Activated CD4-positive, CD25-positive, alpha-beta regulatory T cell treated with anti-CD3 and anti-CD28 coated beads, Interleukin-2, amount 50 U/mL, for 24 hours (primary cell): ENCODE measurements around the gene SIDT2.
"Not testable (repeated sequence)": the region's sequence is repeated elsewhere in the genome, so short reads cannot be mapped to it uniquely, and the experiment has no call there.

Source experiments
- ATAC-seq, 2 donors: fragments of 150-1000 bp; cut with Tn5 transposase; one replicate each; pipeline ENCODE4 v1.10.0; 2021; ENCODE audit warnings: mild to moderate bottlenecking in 1 of 2, moderate library complexity in 1 of 2

The SIDT2 gene

GRCh38 chr11:117172724-117173421, 5.7 kb upstream of the SIDT2 start:
- no peak for ATAC-seq

DNA sequence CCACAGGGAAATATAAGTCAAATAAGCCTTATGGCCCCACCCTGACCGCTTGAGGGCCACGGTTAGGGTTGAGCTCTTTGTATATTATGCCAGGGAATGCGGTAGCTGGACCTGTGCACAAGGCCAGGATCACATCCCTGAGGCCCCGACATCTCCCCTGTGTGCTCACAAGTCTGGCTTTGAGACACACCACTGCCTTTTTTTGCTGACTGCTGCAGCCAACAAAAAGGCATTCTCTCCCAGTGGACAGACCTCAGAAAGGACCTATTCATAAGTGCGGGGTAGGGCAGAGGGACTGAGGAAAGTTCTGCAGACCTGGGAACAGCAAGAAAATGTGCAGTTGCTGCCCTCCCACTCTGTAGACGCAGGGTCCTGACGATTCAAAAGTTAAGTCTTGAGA, 3.4 kb upstream of the SIDT2 start:
- no peak for ATAC-seq

- no peak for ATAC-seq
Observed at GRCh38 chr11:117175781-117176180, 2.8 kb upstream of the SIDT2 start.

DNA sequence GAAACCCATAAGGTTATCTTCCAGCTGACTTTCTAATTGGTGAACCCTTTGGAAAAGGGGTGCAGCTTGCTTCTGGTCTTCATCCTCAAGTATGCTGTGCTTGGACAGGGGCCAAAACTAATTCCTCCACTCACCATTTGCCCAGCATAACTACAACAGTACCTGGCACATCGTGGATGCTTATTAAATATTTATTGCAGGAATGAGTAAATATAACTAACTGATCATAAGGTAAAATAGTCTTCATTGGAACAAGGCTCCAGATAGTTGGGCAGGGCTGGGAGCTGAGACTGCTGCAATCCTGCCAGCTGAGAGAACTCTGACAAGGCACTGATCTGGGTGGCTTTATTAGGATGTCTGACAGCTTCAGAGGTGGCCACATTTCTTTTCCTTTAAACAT, 2.4 kb upstream of the SIDT2 start:
- ATAC-seq = no peak

DNA sequence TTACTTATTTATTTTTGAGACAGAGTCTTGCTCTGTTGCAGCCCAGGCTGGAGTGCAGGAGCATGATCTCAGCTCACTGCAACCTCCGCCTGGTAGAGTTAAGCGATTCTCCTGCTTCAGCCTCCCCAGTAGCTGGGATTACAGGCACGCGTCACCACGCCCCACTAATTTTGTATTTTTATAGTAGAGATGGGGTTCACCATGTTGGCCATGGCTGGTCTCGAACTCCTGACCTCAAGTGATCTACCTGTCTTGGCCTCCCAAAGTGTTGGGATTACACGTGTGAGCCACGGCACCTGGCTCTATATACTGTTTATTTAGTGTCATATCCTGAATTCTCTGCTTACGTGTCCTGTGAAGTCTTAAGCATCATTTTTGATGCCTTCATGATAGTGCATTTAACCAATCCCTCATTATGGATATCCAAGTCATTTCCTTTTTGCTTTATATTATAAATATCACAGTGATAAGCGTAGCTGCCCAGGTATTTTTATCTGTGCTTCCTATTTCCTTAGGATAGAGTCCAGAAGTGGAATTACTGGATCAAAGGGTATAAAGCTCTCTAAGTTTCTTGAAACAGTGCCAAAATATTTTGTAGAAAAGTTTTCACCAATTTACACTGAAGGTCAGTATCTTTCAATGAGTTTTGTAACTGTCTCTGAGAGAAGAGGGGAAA, 871 bp upstream of the SIDT2 start:
- ATAC-seq = no peak

DNA sequence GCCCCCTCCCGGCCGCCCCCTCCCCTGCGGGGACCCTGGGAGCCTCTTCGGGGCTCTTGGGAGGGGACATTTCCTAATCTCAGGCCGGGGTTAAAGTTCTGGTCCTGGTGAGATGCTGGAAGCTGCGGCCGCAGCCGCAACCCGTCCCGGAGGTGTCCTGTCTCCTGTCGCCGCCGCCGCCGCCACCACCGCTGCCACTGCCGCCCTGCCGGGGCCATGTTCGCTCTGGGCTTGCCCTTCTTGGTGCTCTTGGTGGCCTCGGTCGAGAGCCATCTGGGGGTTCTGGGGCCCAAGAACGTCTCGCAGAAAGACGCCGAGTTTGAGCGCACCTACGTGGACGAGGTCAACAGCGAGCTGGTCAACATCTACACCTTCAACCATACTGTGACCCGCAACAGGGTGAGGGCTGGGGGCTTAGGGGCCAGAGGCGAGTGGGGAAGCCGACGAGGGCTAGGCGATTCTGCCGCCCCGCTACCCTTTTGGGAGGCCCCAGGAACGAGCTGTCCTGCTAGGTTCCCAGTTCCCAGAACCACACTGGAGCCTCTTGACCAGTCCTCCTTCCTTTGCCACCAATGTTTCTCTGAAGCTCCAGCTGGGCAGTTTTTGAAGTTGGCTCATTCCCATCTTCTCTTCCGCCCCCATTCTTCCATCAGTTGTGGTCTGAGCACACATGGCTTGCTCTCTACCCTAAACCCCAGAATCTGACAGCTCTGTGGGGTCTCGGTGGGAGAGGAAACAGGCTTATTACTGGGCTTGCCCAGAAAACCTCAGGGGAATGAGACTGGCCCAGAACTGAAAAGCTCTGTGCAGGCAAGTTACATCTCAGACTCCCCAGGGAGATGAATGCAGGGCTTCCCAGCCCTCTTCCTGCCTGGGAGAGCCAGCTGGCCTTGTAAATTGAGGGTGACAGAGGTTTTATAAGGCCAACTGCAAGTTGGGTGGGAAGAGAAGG, 781 bp downstream of the SIDT2 start:
- peak; percentile 37 to 42 for ATAC-seq

- no peak for ATAC-seq
Observed at GRCh38 chr11:117180020-117180419, 1.5 kb downstream of the SIDT2 start.

- no peak for ATAC-seq
Observed at GRCh38 chr11:117180661-117181585, 2.4 kb downstream of the SIDT2 start.

DNA sequence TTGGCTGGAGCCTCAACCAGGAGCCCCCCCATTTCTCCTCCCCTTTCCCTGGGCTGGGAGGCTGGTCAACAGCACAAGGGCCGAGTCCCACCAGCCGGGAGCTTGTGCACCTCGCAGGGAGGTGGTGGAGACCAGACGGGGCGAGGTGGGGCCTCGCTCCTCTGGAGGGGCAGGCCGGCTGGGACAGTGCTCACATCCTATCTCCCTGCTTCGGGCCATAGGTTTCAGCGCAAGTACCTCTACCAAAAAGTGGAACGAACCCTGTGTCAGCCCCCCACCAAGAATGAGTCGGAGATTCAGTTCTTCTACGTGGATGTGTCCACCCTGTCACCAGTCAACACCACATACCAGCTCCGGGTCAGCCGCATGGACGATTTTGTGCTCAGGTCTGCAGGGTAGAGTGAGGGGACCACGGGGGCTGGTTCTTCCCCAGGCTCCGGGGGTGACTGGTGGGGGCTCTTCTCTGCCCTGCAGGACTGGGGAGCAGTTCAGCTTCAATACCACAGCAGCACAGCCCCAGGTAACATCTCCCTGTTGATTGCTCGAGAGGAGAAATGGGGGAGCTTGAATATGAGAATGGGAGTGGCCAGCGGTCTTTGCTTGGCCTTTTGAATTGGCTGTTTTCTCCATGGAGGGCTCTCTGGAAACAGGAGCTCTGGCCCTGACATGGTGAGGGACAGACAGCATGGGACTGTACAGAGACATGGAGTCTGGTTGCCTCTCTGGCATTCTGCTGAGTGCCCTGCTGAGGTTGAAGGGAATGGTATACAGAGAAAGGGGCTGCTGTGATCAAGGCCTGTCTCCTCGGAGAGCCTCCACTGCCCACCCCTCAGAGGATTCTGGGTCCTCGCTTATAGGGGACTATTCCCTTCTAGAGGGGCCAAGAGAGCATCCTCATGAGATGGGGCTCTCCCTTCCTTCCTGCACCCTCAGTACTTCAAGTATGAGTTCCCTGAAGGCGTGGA, 3.3 kb downstream of the SIDT2 start:
- ATAC-seq = no peak

GRCh38 chr11:117182551-117182935, 4.0 kb downstream of the SIDT2 start:
- no peak for ATAC-seq

- not testable (repeated sequence) for ATAC-seq
Observed at GRCh38 chr11:117183178-117183577, 4.6 kb downstream of the SIDT2 start.

- ATAC-seq = no peak
Observed at GRCh38 chr11:117183724-117184349, 5.3 kb downstream of the SIDT2 start.

DNA sequence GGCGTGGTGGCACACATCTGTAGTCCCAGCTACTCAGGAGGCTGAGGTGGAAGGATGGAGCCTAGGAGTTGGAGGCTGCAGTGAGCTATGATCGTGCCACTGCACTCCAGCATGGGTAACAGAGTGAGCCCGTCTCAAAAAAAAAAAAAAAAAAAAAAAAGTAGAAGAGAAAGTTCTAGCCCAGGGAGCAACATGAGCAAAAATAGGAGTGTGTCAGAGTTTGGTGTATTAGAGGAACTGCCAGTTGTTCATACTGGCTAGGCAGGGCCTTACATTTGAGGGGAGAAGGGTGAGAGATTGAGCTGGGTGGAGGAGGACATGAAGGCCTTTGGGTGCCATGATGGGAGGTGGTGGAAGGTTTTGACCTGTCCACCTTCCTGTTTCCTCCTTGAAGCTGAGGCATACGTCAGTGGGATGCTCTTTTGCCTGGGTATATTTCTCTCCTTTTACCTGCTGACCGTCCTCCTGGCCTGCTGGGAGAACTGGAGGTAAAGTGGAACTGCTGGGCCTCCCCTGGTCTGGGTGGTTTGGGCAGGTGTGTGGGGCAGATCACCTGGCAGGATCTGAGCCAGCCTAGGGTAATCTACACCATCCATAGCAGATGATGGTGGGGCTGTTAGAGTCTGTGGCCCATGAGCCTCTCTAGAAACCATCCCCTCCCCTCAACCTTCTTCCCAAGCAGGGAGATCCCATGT, 7.3 kb downstream of the SIDT2 start:
- no peak for ATAC-seq

DNA sequence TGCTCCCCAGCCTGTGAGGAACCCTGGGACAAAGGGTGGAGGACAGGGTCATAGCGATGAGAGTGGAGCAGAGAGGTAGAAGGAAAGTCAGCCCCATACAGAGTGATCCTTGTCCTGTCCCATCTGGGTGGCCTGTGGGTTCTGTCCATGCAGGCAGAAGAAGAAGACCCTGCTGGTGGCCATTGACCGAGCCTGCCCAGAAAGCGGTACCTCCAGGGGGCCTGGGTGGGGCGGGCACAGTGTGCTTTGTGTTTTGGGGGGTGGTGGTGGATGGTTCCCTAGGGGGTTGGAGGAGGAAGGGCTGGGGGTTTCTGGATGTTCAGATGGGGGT, 7.9 kb downstream of the SIDT2 start:
- ATAC-seq = no peak

DNA sequence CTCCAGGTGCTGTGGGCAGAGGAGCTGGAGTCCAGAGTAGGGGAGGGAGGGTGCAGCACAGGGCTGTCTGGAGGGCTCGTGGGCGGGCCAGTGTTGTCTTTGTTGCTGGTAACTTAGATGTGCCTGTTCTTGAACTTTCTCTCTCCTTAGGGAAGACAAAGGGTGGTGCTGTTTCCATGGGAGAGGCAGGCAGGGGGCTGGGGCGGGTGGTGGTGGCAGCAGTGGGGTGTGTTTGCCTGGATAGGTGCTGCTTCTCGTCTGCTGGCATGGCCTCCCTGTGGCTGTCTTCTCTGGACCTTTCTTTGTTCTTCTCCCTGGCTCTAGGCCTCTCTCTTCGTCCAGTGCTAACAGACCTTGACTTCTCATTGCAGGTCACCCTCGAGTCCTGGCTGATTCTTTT, 8.5 kb downstream of the SIDT2 start:
- ATAC-seq = no peak

DNA sequence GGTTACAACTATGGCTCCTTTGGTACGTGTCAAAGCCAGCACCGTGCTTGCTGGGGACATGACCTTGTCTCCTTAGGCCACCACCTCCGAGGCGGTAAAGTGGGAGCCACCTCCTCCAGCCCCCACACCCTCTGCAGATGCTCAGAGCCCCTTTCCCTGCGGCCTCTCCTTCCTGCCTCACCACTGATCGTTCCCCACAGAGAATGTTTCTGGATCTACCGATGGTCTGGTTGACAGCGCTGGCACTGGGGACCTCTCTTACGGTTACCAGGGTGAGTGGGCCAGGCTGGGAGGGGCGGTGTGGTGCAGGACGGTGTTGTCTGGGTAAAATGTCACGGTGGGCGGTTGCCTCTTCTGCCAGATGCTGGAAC, 8.9 kb downstream of the SIDT2 start:
- ATAC-seq = no peak

DNA sequence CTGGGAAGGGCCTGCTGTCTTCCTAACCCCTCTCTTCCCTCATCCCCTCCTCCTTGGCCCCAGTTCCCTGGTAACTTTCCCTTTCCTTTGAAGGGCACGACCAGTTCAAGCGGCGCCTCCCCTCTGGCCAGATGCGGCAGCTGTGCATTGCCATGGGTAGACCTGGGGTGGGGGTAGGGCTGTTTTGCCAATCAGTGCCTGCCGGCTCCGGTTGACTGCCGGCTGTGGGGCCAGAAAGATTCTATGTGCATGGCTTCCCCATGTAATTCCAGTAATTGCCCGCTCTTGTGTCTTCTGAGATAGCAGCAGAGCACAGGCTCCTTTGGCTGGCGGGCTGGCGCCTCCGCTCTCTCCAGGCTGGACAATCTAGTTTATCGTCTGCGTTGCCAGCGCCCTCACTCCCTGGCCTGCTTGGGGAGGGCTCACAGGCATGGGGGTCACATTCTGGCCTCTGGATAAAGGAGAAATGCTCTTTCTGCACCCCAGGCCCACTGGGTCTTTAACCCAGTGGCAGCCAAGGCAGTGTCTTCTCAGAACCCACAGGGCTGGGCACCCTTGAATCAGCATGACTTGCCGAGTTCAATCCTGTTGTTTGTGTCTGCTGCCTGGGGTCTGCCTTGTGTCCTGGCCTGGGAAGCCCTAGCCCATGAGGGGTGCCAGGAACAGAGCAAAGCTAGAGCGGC, 9.4 kb downstream of the SIDT2 start:
- no peak for ATAC-seq

GRCh38 chr11:117188620-117189081, 10.1 kb downstream of the SIDT2 start:
- ATAC-seq = no peak

- ATAC-seq = peak in 1 of 2 donors; percentile 48
Observed at GRCh38 chr11:117189191-117189940, 10.8 kb downstream of the SIDT2 start.
